Sigmoid colon (tissue), 7 donors: ENCODE measurements around the gene HBM. TPM values are rescaled to one million over a fixed set of nuclear protein-coding genes. Genes with fewer than 3 reads are reported as not detected.
"Not testable (repeated sequence)": the region's sequence is repeated elsewhere in the genome, so short reads cannot be mapped to it uniquely, and the experiment has no call there.

Experiments
- DNase-seq: peaks from one replicate; pipeline ENCODE4 v3.0.0-alpha.2; 2019
- H3K27ac ChIP-seq, 4 donors: fragments of 200-600 bp; sonication (generic); one replicate each; pipeline ENCODE4 v1.5.1; 2016 to 2019; ENCODE audit warnings: mild to moderate bottlenecking in 1 of 4
- H3K27me3 ChIP-seq, 3 donors: fragments of 200-600 bp; sonication (generic); one replicate each; pipeline ENCODE4 v1.5.1; 2019; ENCODE audit warnings: mild to moderate bottlenecking in 1 of 3
- H3K36me3 ChIP-seq, 4 donors: fragments of 200-600 bp; sonication (generic); one replicate each; pipeline ENCODE4 v1.5.1; 2016 to 2019
- H3K4me1 ChIP-seq, 4 donors: fragments of 200-600 bp; sonication (generic); one replicate each; pipeline ENCODE4 v1.5.1; 2017 to 2019
- H3K4me3 ChIP-seq, 4 donors: fragments of 200-600 bp; sonication (generic); one replicate each; pipeline ENCODE4 v1.5.1; 2017 to 2019; ENCODE audit warnings: mild to moderate bottlenecking in 2 of 4, moderate library complexity in 1 of 4
- H3K9me3 ChIP-seq, 4 donors: fragments of 200-600 bp in 3 of 4; sonication (generic) in 3 of 4; one replicate each; pipeline versions ENCODE4 v1.5.1 to v1.6.1; 2013 to 2019
- CTCF ChIP-seq, 4 experiments: fragments of 450-650 bp in 3 of 4; fragments of 200-600 bp in 1 of 4; IDR thresholded peaks; one replicate each; pipeline ENCODE4 v1.5.1; 2016 to 2019; ENCODE audit warnings: antibody characterized with exemption in 4 of 4, mild to moderate bottlenecking in 3 of 4, moderate library complexity in 2 of 4
- EP300 ChIP-seq, 4 donors: sonication (generic); formaldehyde crosslinking; IDR thresholded peaks; one replicate each; pipeline ENCODE4 v1.6.1; 2017; ENCODE audit warnings: antibody characterized with exemption in 4 of 4
- POLR2A ChIP-seq, 2 donors: fragments of 450-650 bp; IDR thresholded peaks; one replicate each; pipeline ENCODE4 v1.6.1; 2016; ENCODE audit warnings: antibody characterized with exemption in 2 of 2, mild to moderate bottlenecking in 2 of 2, moderate library complexity in 2 of 2
- POLR2AphosphoS5 ChIP-seq, 4 donors: sonication (generic); formaldehyde crosslinking; IDR thresholded peaks; one replicate each; pipeline ENCODE4 v1.6.1; 2017; ENCODE audit warnings: antibody characterized with exemption in 4 of 4
- WGBS, 2 donors: extraction: QIAGEN DNeasy Blood & Tissue Kit; methylation state at CpG; one replicate each; pipeline ENCODE4 v1.1.7; 2013; 5-methylcytosine and 5-hydroxymethylcytosine counted together
- intact Hi-C: fragments of 100-400 bp; cut with DNase I; formaldehyde crosslinking; loops from one replicate; pipeline ENCODE4 v1.15.1; 2023
- polyA plus RNA-seq, 3 donors: library from polyadenylated mRNA; stranded (reverse); fragments of 200-250 nt; gene quantifications; one replicate each; pipeline ENCODE4 v1.2.3, GENCODE V29; 2013
- total RNA-seq, 4 donors: library from RNA; depleted of rRNA; stranded (reverse); fragments of >200 nt; gene quantifications; one replicate each; pipeline ENCODE4 v1.1.0, GENCODE V29; 2016
- donor health status: healthy with polysubstance abuse.
- donor health status: Bipolar disorder and iron deficiency.
- donor health status: healthy.

Gene HBM
- total and polyA plus RNA-seq, 7 donors: not detected

DNA sequence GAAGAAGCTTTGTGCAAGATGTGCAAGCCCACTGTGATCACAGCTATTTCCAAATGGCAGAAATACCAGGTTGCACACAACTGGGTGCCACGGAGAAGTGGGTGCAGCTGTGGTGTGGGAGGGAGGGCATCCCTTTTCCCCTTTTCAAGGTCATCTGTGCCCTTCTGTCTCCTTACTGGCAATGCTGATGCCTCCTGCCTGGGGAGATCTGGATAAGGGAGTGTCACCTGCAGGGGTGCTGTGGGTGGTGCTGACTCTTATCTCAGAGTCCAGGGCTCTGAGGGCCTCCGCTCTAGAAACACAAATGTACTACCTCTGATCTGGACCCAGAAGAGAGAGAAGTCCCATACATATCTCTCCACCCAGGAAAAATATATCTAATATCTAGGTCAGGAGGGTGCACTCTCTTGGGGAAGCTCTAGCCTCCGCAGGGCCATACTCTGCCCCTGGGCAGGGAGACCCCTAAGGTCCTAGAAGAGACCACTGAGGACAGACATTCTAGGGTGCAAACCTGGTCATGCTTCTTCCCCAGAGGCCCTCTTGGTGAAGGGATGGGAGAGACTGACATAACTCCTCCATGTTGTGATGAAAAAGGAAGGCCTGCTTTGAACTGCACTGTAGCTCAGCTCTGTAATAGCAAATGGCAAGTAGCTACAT, 45.8 kb upstream of the HBM start:
- no peak for TF ChIP-seq CTCF (IDR thresholded peaks at IDR 0.05)
- H3K27me3 ChIP-seq: no peaks in the 10 kb centered on the region
- H3K4me1 ChIP-seq: peaks cover 0 to 11% (median 3%) of the 10 kb centered on the region in 4 donors
- 88 to 91% methylated on average over 3 of the region's 3 CpGs for WGBS, 2 donors
- H3K4me3 ChIP-seq: no peak overlapping the region
- peaks cover 0 to 25% (median 0%) of the 10 kb centered on the region in 4 donors for H3K36me3 ChIP-seq
- H3K27ac ChIP-seq: no peak overlapping the region
- no peak for DNase-seq
- intact Hi-C loops: no loop called here
- H3K9me3 ChIP-seq: no peaks in the 10 kb centered on the region

DNA sequence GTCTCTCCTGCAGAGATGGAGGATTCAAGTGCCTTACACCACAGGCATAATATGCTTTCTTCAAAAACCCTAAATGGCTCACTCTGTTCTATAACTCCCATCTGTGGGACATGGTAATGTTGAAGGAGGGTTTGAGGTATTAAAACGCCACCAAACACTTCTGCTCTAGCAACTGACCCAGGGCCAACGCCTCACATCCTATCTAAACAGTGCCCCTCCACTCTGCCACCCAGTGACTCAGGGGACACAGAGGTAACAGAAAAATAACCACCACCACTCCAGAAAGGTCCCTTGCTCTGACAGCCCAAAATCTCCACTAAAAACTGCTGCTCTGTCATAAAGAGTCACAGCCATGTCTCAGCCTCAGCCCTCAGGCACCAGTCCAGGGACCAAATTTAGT, 45.0 kb upstream of the HBM start:
- TF ChIP-seq CTCF (IDR thresholded peaks at IDR 0.05) (no peak), POLR2AphosphoS5 (IDR thresholded peaks at IDR 0.05) (no peak), POLR2A (IDR thresholded peaks at IDR 0.05) (no peak), EP300 (IDR thresholded peaks at IDR 0.05) (no peak)
- 94% methylated on average over 2 of the region's 2 CpGs for WGBS, 2 donors
- Histone ChIP-seq H3K27ac (no peak overlapping the region), H3K36me3 (peaks cover 0 to 25% (median 0%) of the 10 kb centered on the region in 4 donors), H3K4me3 (no peak overlapping the region), H3K27me3 (no peaks in the 10 kb centered on the region), H3K4me1 (peaks cover 0 to 11% (median 3%) of the 10 kb centered on the region in 4 donors), H3K9me3 (no peaks in the 10 kb centered on the region)
- DNase-seq: no peak
- intact Hi-C loops: no loop called here

GRCh38 chr16:122361-122760, 43.4 kb upstream of the HBM start:
- no peak for TF ChIP-seq POLR2AphosphoS5 (IDR thresholded peaks at IDR 0.05)
- TF ChIP-seq CTCF (IDR thresholded peaks at IDR 0.05): no peak
- TF ChIP-seq POLR2A (IDR thresholded peaks at IDR 0.05): no peak
- no peak for TF ChIP-seq EP300 (IDR thresholded peaks at IDR 0.05)
- no peaks in the 10 kb centered on the region for H3K27me3 ChIP-seq
- no peak for DNase-seq
- H3K4me3 ChIP-seq: no peak overlapping the region
- H3K9me3 ChIP-seq: no peaks in the 10 kb centered on the region
- H3K4me1 ChIP-seq: peaks cover 0 to 8% (median 3%) of the 10 kb centered on the region in 4 donors
- WGBS, 2 donors: 80 to 95% methylated on average over 1 of the region's 1 CpG
- no peak overlapping the region for H3K27ac ChIP-seq
- intact Hi-C loops: no loop called here
- H3K36me3 ChIP-seq: peaks cover 0 to 12% (median 0%) of the 10 kb centered on the region in 4 donors

GRCh38 chr16:123558-124350, 42.0 kb upstream of the HBM start:
- H3K27me3 ChIP-seq, H3K4me1 ChIP-seq, DNase-seq, H3K27ac ChIP-seq, H3K4me3 ChIP-seq, intact Hi-C loops, H3K9me3 ChIP-seq: not testable (repeated sequence)
- 87 to 88% methylated on average over 19 of the region's 19 CpGs for WGBS, 2 donors
- peaks cover 0 to 12% (median 0%) of the 10 kb centered on the region in 4 donors for H3K36me3 ChIP-seq

- no peaks in the 10 kb centered on the region for H3K9me3 ChIP-seq
- TF ChIP-seq EP300 (IDR thresholded peaks at IDR 0.05) (no peak), POLR2A (IDR thresholded peaks at IDR 0.05) (no peak), POLR2AphosphoS5 (IDR thresholded peaks at IDR 0.05) (no peak), CTCF (IDR thresholded peaks at IDR 0.05) (no peak)
- H3K27ac ChIP-seq: no peak overlapping the region
- H3K27me3 ChIP-seq: no peaks in the 10 kb centered on the region
- H3K36me3 ChIP-seq: peaks cover 0 to 12% (median 0%) of the 10 kb centered on the region in 4 donors
- 95 to 96% methylated on average over 3 of the region's 3 CpGs for WGBS, 2 donors
- H3K4me1 ChIP-seq: no peaks in the 10 kb centered on the region
- DNase-seq: no peak
- H3K4me3 ChIP-seq: no peak overlapping the region
- intact Hi-C loops: no loop called here
Observed at GRCh38 chr16:125011-125410, 40.8 kb upstream of the HBM start.
